ENCODE results near the gene CLDN9. TPM values are rescaled to one million over a fixed set of nuclear protein-coding genes. Genes with fewer than 3 reads are reported as not detected.

The CLDN9 gene
- total RNA-seq, 2 experiments from 2014 or later = not detected

GRCh38 chr16:3025032-3026002 lies 12.6 kb downstream of the CLDN9 start:
- H3K4me1 ChIP-seq (ENCODE audit: insufficient read depth, low read length) = peaks cover 80% of the 10 kb centered on the region
- POLR2A ChIA-PET = interaction anchor here (0.6 to 1.4 kb wide), 2 partner anchors 22 to 1062 kb away, joined by 3 to 5 read pairs; no protein-coding TSS in a partner anchor
- H3K4me3 ChIP-seq (ENCODE audit: low read length) = no peak overlapping the region
- H3K27ac Mint-ChIP-seq = no peak overlapping the region
- CTCF ChIA-PET = interaction anchor here (1.2 to 9.0 kb wide), 4 partner anchors 20 to 157 kb away, joined by 3 to 181 read pairs (median 5); no protein-coding TSS in a partner anchor
- H3K9me3 Mint-ChIP-seq = no peaks in the 10 kb centered on the region
- peaks cover 8 to 15% of the 10 kb centered on the region in 2 experiments for H3K27me3 ChIP-seq (ENCODE audit: control insufficient read depth in 1 of 2, insufficient read depth in 2 of 2, low read length in 2 of 2)
- peak in 1 of 14 experiments; percentile 39 for DNase-seq
- H3K27me3 Mint-ChIP-seq = peaks cover 15% of the 10 kb centered on the region
- peak overlapping the region; percentile 11 for H3K4me3 Mint-ChIP-seq
- TF ChIP-seq CTCF (IDR thresholded peaks at IDR 0.05) = no peak
- peaks cover 20% of the 10 kb centered on the region for H3K36me3 ChIP-seq (ENCODE audit: insufficient read depth, low read length)
- peaks cover 0 to 4% of the 10 kb centered on the region in 2 experiments for H3K9me3 ChIP-seq (ENCODE audit: control insufficient read depth in 1 of 2, insufficient read depth in 1 of 2, low read length in 2 of 2)
- peaks cover 58% of the 10 kb centered on the region for H3K4me1 Mint-ChIP-seq (ENCODE audit: low read depth)
- H3K36me3 Mint-ChIP-seq (ENCODE audit: low read depth) = peaks cover 22% of the 10 kb centered on the region
- no peak for ATAC-seq (ENCODE audit: poor library complexity)
- no peak overlapping the region for H3K27ac ChIP-seq (ENCODE audit: low read depth in 1 of 2, low read length in 2 of 2)
- intact Hi-C loops (cut with DNase I, micrococcal nuclease) = loop anchor here in 1 of 2 experiments (10.0 kb wide), 1 partner anchor 429 kb away; no protein-coding TSS in a partner anchor

GRCh38 chr16:3026003-3026378 lies 13.3 kb downstream of the CLDN9 start:
- H3K9me3 Mint-ChIP-seq = no peaks in the 10 kb centered on the region
- H3K4me3 Mint-ChIP-seq = no peak overlapping the region
- intact Hi-C loops (cut with DNase I, micrococcal nuclease) = loop anchor here in 1 of 2 experiments (10.0 kb wide), 1 partner anchor 429 kb away; no protein-coding TSS in a partner anchor
- ATAC-seq (ENCODE audit: poor library complexity) = no peak
- peaks cover 15% of the 10 kb centered on the region for H3K27me3 Mint-ChIP-seq
- no peak overlapping the region for H3K27ac Mint-ChIP-seq
- POLR2A ChIA-PET = no interaction called here
- CTCF ChIA-PET = interaction anchor here (1.8 to 9.0 kb wide), 2 partner anchors 20 to 33 kb away, joined by 3 to 181 read pairs; no protein-coding TSS in a partner anchor
- peak in 1 of 14 experiments; percentile 36 for DNase-seq
- H3K4me3 ChIP-seq (ENCODE audit: low read length) = no peak overlapping the region
- H3K4me1 ChIP-seq (ENCODE audit: insufficient read depth, low read length) = peaks cover 75% of the 10 kb centered on the region
- peaks cover 0 to 4% of the 10 kb centered on the region in 2 experiments for H3K9me3 ChIP-seq (ENCODE audit: control insufficient read depth in 1 of 2, insufficient read depth in 1 of 2, low read length in 2 of 2)
- H3K27ac ChIP-seq (ENCODE audit: low read depth in 1 of 2, low read length in 2 of 2) = no peak overlapping the region
- H3K36me3 Mint-ChIP-seq (ENCODE audit: low read depth) = peaks cover 22% of the 10 kb centered on the region
- peaks cover 20% of the 10 kb centered on the region for H3K36me3 ChIP-seq (ENCODE audit: insufficient read depth, low read length)
- TF ChIP-seq CTCF (IDR thresholded peaks at IDR 0.05) = no peak
- H3K27me3 ChIP-seq (ENCODE audit: control insufficient read depth in 1 of 2, insufficient read depth in 2 of 2, low read length in 2 of 2) = peaks cover 14 to 20% of the 10 kb centered on the region in 2 experiments
- peaks cover 53% of the 10 kb centered on the region for H3K4me1 Mint-ChIP-seq (ENCODE audit: low read depth)

- Histone ChIP-seq H3K4me1 (ENCODE audit: insufficient read depth, low read length) (peaks cover 69% of the 10 kb centered on the region), H3K36me3 (ENCODE audit: insufficient read depth, low read length) (peaks cover 20% of the 10 kb centered on the region), H3K9me3 (ENCODE audit: control insufficient read depth in 1 of 2, insufficient read depth in 1 of 2, low read length in 2 of 2) (peaks cover 0 to 4% of the 10 kb centered on the region in 2 experiments), H3K4me3 (ENCODE audit: low read length) (no peak overlapping the region), H3K27me3 (ENCODE audit: control insufficient read depth in 1 of 2, insufficient read depth in 2 of 2, low read length in 2 of 2) (peaks cover 16 to 27% of the 10 kb centered on the region in 2 experiments), H3K27ac (ENCODE audit: low read depth in 1 of 2, low read length in 2 of 2) (no peak overlapping the region)
- ChIA-PET POLR2A (interaction anchor here (1.2 to 2.0 kb wide), 5 partner anchors 23 to 132 kb away, joined by 4 to 20 read pairs (median 8); partner anchors contain the start of gene IL32), CTCF (interaction anchor here (1.2 to 9.0 kb wide), 7 partner anchors 8 to 144 kb away, joined by 3 to 181 read pairs (median 4); partner anchors contain the start of genes CLDN6, FLYWCH2 and PKMYT1)
- ATAC-seq (ENCODE audit: poor library complexity) = no peak
- Mint-ChIP-seq H3K27ac (no peak overlapping the region), H3K4me3 (no peak overlapping the region), H3K36me3 (ENCODE audit: low read depth) (peaks cover 22% of the 10 kb centered on the region), H3K27me3 (peaks cover 20% of the 10 kb centered on the region), H3K4me1 (ENCODE audit: low read depth) (peaks cover 48% of the 10 kb centered on the region), H3K9me3 (no peaks in the 10 kb centered on the region)
- no peak for TF ChIP-seq CTCF (IDR thresholded peaks at IDR 0.05)
- DNase-seq = peak in 1 of 14 experiments; percentile 30
- intact Hi-C loops (cut with DNase I, micrococcal nuclease) = loop anchor here in 1 of 2 experiments (10.0 kb wide), 1 partner anchor 428 kb away; no protein-coding TSS in a partner anchor
Observed at GRCh38 chr16:3026609-3027488, 14.1 kb downstream of the CLDN9 start.

Data from CD4-positive, alpha-beta T cell (primary cell).